Measurements from ENCODE around the gene SNRK.

Gene SNRK

GRCh38 chr3:43273416-43273815, 12.9 kb upstream of the SNRK start:
- no peak for DNase-seq (ENCODE audit: low spot score)

- DNase-seq (ENCODE audit: low spot score): no peak
Measured at GRCh38 chr3:43279082-43279481, 7.3 kb upstream of the SNRK start.

- DNase-seq (ENCODE audit: low spot score): no peak
Measured at GRCh38 chr3:43279532-43279931, 6.8 kb upstream of the SNRK start.

- DNase-seq (ENCODE audit: low spot score): no peak
Measured at GRCh38 chr3:43281020-43281419, 5.3 kb upstream of the SNRK start.

- DNase-seq (ENCODE audit: low spot score): no peak
Measured at GRCh38 chr3:43284171-43284570, 2.2 kb upstream of the SNRK start.

GRCh38 chr3:43285644-43286043, 696 bp upstream of the SNRK start:
- DNase-seq (ENCODE audit: low spot score): no peak

- peak; percentile 19 for DNase-seq (ENCODE audit: low spot score)
Measured at GRCh38 chr3:43286841-43287499, 630 bp downstream of the SNRK start.

- DNase-seq (ENCODE audit: low spot score): peak; percentile 21
Measured at GRCh38 chr3:43287500-43287873, 1.1 kb downstream of the SNRK start.

- DNase-seq (ENCODE audit: low spot score): peak; percentile 50
Measured at GRCh38 chr3:43288366-43288765, 2.0 kb downstream of the SNRK start.

- peak; percentile 4 for DNase-seq (ENCODE audit: low spot score)
Measured at GRCh38 chr3:43288850-43289249, 2.5 kb downstream of the SNRK start.

- DNase-seq (ENCODE audit: low spot score): no peak
Measured at GRCh38 chr3:43289401-43289800, 3.1 kb downstream of the SNRK start.

GRCh38 chr3:43289841-43290470, 3.6 kb downstream of the SNRK start:
- DNase-seq (ENCODE audit: low spot score): no peak

- no peak for DNase-seq (ENCODE audit: low spot score)
Measured at GRCh38 chr3:43290956-43291355, 4.6 kb downstream of the SNRK start.

GRCh38 chr3:43291546-43291945, 5.2 kb downstream of the SNRK start:
- DNase-seq (ENCODE audit: low spot score): no peak

- DNase-seq (ENCODE audit: low spot score): peak; percentile 40
Measured at GRCh38 chr3:43294975-43295374, 8.6 kb downstream of the SNRK start.

GRCh38 chr3:43296565-43296964, 10.2 kb downstream of the SNRK start:
- DNase-seq (ENCODE audit: low spot score): no peak

- DNase-seq (ENCODE audit: low spot score): no peak
Measured at GRCh38 chr3:43298292-43298691, 12.0 kb downstream of the SNRK start.

GRCh38 chr3:43298761-43299160, 12.4 kb downstream of the SNRK start:
- DNase-seq (ENCODE audit: low spot score): no peak

GRCh38 chr3:43302116-43302880, 16.0 kb downstream of the SNRK start:
- DNase-seq (ENCODE audit: low spot score): no peak

GRCh38 chr3:43304126-43304525, 17.8 kb downstream of the SNRK start:
- no peak for DNase-seq (ENCODE audit: low spot score)

GRCh38 chr3:43307226-43307625, 20.9 kb downstream of the SNRK start:
- no peak for DNase-seq (ENCODE audit: low spot score)

- no peak for DNase-seq (ENCODE audit: low spot score)
Measured at GRCh38 chr3:43307649-43308048, 21.3 kb downstream of the SNRK start.

All from kidney tubule cell (primary cell).